GM12865 (cell line): ENCODE results near the gene SCRN1.

Experiments used
- DNase-seq: peaks from one replicate; pipeline ENCODE4 v3.0.0; 2010; ENCODE audit warnings: low read depth
- H3K4me3 ChIP-seq: 2 replicates; pipeline ENCODE4 v1.5.1; 2011; ENCODE audit warnings: mild to moderate bottlenecking, low read depth, low read length, control low read depth
- TF ChIP-seq, protein P1 (sequence below): IDR thresholded peaks from 2 replicates; pipeline ENCODE4 v1.5.1; 2011; ENCODE audit warnings: low read length, control low read depth, low read depth, inconsistent platforms; ENCODE audit not compliant: insufficient read depth; ENCODE audit errors: missing control alignments

Gene SCRN1

GRCh38 chr7:29879609-29880008 is 110.0 kb downstream of the SCRN1 start:
- DNase-seq: no peak
- TF ChIP-seq, protein P1, sequence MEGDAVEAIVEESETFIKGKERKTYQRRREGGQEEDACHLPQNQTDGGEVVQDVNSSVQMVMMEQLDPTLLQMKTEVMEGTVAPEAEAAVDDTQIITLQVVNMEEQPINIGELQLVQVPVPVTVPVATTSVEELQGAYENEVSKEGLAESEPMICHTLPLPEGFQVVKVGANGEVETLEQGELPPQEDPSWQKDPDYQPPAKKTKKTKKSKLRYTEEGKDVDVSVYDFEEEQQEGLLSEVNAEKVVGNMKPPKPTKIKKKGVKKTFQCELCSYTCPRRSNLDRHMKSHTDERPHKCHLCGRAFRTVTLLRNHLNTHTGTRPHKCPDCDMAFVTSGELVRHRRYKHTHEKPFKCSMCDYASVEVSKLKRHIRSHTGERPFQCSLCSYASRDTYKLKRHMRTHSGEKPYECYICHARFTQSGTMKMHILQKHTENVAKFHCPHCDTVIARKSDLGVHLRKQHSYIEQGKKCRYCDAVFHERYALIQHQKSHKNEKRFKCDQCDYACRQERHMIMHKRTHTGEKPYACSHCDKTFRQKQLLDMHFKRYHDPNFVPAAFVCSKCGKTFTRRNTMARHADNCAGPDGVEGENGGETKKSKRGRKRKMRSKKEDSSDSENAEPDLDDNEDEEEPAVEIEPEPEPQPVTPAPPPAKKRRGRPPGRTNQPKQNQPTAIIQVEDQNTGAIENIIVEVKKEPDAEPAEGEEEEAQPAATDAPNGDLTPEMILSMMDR: no peak
- no peak overlapping the region for H3K4me3 ChIP-seq

DNA sequence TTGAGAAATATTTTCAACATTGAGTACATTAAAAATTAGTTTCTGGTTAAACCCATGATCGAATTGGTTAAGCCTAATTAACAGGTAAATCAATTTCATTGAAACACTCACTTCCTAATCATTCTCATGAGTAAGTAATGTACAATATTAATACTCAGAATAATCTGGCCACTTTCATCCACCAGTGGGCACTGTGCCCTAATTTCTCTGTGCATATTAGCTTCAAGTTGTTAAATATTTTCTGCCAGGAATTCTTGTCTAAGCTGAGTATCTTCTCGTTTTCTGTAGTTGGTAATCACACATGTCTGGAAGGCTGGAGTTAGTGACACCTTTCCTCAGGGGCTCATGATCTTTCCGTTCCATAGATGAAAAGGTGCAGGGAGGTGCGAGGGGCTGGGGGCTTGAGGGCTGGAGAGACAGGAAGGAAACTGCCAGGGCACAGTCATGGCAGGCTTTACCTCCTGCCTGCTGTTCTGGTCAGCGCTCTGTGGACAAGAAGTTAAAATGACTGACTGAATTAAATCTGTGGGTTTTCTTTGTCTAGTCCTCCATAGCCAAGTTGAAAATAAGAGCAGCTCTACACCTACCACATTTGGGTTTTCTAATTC is 111.4 kb downstream of the SCRN1 start:
- DNase-seq: peak; percentile 32
- TF ChIP-seq, protein P1: peak; percentile 54
- no peak overlapping the region for H3K4me3 ChIP-seq

GRCh38 chr7:29877196-29877595 is 112.4 kb downstream of the SCRN1 start:
- TF ChIP-seq, protein P1: no peak
- H3K4me3 ChIP-seq: no peak overlapping the region
- no peak for DNase-seq

DNA sequence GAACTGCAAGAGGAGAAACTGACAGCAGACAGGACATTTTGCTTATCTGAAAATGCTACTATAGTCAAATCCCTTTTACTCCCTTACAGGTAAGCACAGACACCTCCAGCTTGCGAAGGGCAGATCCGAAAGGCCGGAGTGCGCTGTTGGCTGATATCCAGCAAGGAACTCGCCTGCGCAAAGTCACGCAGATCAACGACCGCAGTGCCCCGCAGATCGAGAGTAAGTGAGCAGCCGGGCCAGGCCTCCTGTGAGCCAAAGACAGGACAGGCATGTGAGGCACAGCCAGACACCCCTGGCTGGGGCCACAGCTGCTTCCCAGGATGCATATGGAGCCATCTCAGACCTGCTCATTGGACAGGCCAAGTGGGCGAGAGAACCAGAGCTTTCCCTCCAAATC is 113.9 kb downstream of the SCRN1 start:
- no peak for DNase-seq
- no peak overlapping the region for H3K4me3 ChIP-seq
- TF ChIP-seq, protein P1: no peak

GRCh38 chr7:29873644-29874294 is 115.8 kb downstream of the SCRN1 start:
- H3K4me3 ChIP-seq: no peak overlapping the region
- DNase-seq: no peak
- TF ChIP-seq, protein P1: no peak

GRCh38 chr7:29871787-29872398 is 117.7 kb downstream of the SCRN1 start:
- no peak overlapping the region for H3K4me3 ChIP-seq

More at GRCh38 chr7:29871787-29872398, 117.7 kb downstream of the SCRN1 start:
- TF ChIP-seq, protein P1: no peak
- no peak for DNase-seq
